ENCODE measurements around the gene KRT17. TPM values are rescaled to one million over a fixed set of nuclear protein-coding genes. Genes with fewer than 3 reads are reported as not detected.

The KRT17 gene
- total RNA-seq, 6 donors from 2014 or later = 0.78 to 33.3 (median 18.0) TPM

- DNase-seq (no peak), ATAC-seq (ENCODE audit: low FRiP score in 2 of 2) (no peak)
- TF ChIP-seq EP300 (IDR thresholded peaks at IDR 0.05) = no peak
- TF ChIP-seq POLR2AphosphoS5 (IDR thresholded peaks at IDR 0.05) = no peak
- no peak for TF ChIP-seq CTCF (IDR thresholded peaks at IDR 0.05)
- no peak for TF ChIP-seq POLR2A (IDR thresholded peaks at IDR 0.05)
- WGBS, 2 donors = 65% methylated on average over 8 of the region's 8 CpGs
- no peak overlapping the region for H3K27ac ChIP-seq
- no peaks in the 10 kb centered on the region for H3K36me3 ChIP-seq
- peaks cover 24 to 38% (median 33%) of the 10 kb centered on the region in 4 donors for H3K4me1 ChIP-seq
- no peak overlapping the region for H3K4me3 ChIP-seq
- H3K9me3 ChIP-seq = no peaks in the 10 kb centered on the region
- no peaks in the 10 kb centered on the region for H3K27me3 ChIP-seq
Observed at GRCh38 chr17:41663451-41664171, 39.2 kb upstream of the KRT17 start.

GRCh38 chr17:41660221-41660711, 35.9 kb upstream of the KRT17 start:
- H3K27ac ChIP-seq = no peak overlapping the region

GRCh38 chr17:41659427-41660212, 35.2 kb upstream of the KRT17 start:
- Histone ChIP-seq H3K4me3 (no peak overlapping the region), H3K27ac (peak overlapping the region in 1 of 4 donors; percentile 84), H3K27me3 (no peaks in the 10 kb centered on the region), H3K36me3 (no peaks in the 10 kb centered on the region), H3K9me3 (no peaks in the 10 kb centered on the region), H3K4me1 (peaks cover 8 to 34% (median 15%) of the 10 kb centered on the region in 4 donors)
- no peak for DNase-seq
- 80 to 86% methylated on average over 10 to 11 of the region's 11 CpGs for WGBS, 2 donors
- ATAC-seq (ENCODE audit: low FRiP score in 2 of 2) = no peak
- TF ChIP-seq EP300 (IDR thresholded peaks at IDR 0.05) (no peak), CTCF (IDR thresholded peaks at IDR 0.05) (no peak), POLR2A (IDR thresholded peaks at IDR 0.05) (no peak)

More at GRCh38 chr17:41660221-41660711, 35.9 kb upstream of the KRT17 start:
- peaks cover 9 to 31% (median 12%) of the 10 kb centered on the region in 4 donors for H3K4me1 ChIP-seq
- no peaks in the 10 kb centered on the region for H3K9me3 ChIP-seq
- no peak for DNase-seq
- ATAC-seq (ENCODE audit: low FRiP score in 2 of 2) = no peak
- H3K4me3 ChIP-seq = no peak overlapping the region
- H3K36me3 ChIP-seq = no peaks in the 10 kb centered on the region
- no peaks in the 10 kb centered on the region for H3K27me3 ChIP-seq
- TF ChIP-seq POLR2AphosphoS5 (IDR thresholded peaks at IDR 0.05) (no peak), CTCF (IDR thresholded peaks at IDR 0.05) (no peak), EP300 (IDR thresholded peaks at IDR 0.05) (no peak), POLR2A (IDR thresholded peaks at IDR 0.05) (no peak)
- 60 to 73% methylated on average over 2 to 8 of the region's 8 CpGs for WGBS, 2 donors

GRCh38 chr17:41658846-41659245, 34.5 kb upstream of the KRT17 start:
- H3K36me3 ChIP-seq = no peaks in the 10 kb centered on the region
- H3K27ac ChIP-seq = peak overlapping the region in 3 of 4 donors; percentile 35 to 86 (median 84)
- TF ChIP-seq EP300 (IDR thresholded peaks at IDR 0.05) (no peak), POLR2A (IDR thresholded peaks at IDR 0.05) (no peak), POLR2AphosphoS5 (IDR thresholded peaks at IDR 0.05) (no peak), CTCF (IDR thresholded peaks at IDR 0.05) (no peak)
- WGBS, 2 donors = 74 to 86% methylated on average over 1 to 4 of the region's 5 CpGs
- DNase-seq = no peak
- no peaks in the 10 kb centered on the region for H3K9me3 ChIP-seq
- ATAC-seq (ENCODE audit: low FRiP score in 2 of 2) = no peak
- no peak overlapping the region for H3K4me3 ChIP-seq
- H3K4me1 ChIP-seq = peaks cover 8 to 42% (median 17%) of the 10 kb centered on the region in 4 donors
- H3K27me3 ChIP-seq = no peaks in the 10 kb centered on the region
